ENCODE data around the gene DTNB.

Gene DTNB

DNA sequence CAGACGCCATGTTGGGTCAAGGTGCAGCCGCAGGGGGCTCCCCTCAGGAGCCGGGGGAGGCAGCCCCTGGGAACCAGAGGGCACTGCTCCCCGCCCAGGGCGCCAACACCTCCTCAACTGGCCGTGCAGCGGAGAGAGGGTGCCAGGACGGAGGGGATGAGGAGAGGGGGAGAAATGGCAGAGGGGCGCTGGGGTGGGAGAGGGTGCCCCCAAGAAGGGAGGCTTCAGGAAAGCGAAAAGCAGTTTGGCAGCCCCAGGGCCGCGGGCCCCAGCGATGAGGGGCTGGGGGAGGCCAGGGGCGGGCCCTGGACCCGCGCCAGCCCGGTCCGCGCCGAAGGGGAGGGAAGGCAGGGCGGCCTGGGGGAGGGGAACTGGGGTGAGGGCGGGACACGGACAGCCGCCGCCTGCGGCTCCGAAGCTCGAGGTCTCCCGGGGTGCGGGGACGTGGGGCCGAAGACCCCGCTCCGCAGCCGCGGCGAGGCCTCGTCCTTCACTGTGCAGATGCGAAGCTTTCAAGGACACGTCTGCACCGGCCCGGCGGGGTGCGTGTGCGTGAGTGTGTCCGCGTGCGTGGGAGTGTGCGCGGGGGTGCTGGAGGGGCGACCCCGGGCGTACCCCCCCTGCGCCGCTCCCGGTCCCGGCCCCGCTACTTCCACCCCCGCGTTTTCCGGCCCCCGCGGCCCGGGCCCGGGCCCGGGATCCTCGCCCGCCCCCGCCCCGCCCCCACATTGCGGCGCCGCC is 333.0 kb downstream of the DTNB start:
- Histone ChIP-seq H3K9me3 (no peaks in the 10 kb centered on the region), H3K27ac (peak overlapping the region; percentile 89), H3K9ac (peak overlapping the region; percentile 89), H3K4me3 (peak overlapping the region; percentile 94), H3K4me1 (peaks cover 60% of the 10 kb centered on the region), H3K27me3 (no peaks in the 10 kb centered on the region), H3K4me2 (peak overlapping the region; percentile 91), H4K20me1 (peaks cover 49% of the 10 kb centered on the region), H3K36me3 (0 out of 2 replicates have a peak, but pooled peaks cover 9% of the 10 kb centered on the region)
- TF ChIP-seq Cebpa-rat (IDR thresholded peaks at IDR 0.05): no peak

- H3K4me1 ChIP-seq: peaks cover 65% of the 10 kb centered on the region
- H3K9ac ChIP-seq: no peak overlapping the region
- H3K4me3 ChIP-seq: peak overlapping the region; percentile 94; the same call in 1 of the 2 replicates
Measured at GRCh38 chr2:25339791-25340180, 333.6 kb downstream of the DTNB start.

DNA sequence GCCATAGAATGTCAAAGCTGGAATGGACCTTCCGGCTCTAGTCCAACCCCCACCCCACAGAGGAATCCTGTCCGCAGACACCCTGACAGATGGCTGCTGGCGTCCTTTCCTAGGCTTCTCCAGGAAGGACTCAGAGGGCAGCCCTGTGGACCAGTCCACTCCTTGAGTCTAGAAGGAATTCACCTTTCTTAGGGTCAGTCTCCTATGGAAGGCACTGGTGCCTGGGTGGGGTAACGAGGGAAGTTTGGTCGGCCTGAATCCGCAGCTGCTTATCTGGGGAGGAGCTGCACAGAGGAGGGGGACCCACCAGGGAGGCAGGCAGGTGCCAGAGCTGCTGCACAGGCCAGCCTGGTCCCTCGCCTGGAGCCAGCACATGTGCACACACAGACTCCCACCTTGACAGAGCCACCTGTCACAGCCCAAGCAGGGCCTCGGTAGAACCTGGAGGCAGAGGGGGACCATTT is 334.1 kb downstream of the DTNB start:
- Histone ChIP-seq H3K9ac (no peak overlapping the region), H4K20me1 (peaks cover 61% of the 10 kb centered on the region), H3K4me3 (no peak overlapping the region), H3K27me3 (no peaks in the 10 kb centered on the region), H3K36me3 (0 out of 2 replicates have a peak, but pooled peaks cover 9% of the 10 kb centered on the region), H3K4me1 (peaks cover 71% of the 10 kb centered on the region), H3K27ac (no peak overlapping the region), H3K4me2 (peak overlapping the region; percentile 91), H3K9me3 (no peaks in the 10 kb centered on the region)
- TF ChIP-seq Cebpa-rat (IDR thresholded peaks at IDR 0.05): no peak

More at GRCh38 chr2:25339791-25340180, 333.6 kb downstream of the DTNB start:
- Histone ChIP-seq H3K36me3 (0 out of 2 replicates have a peak, but pooled peaks cover 9% of the 10 kb centered on the region), H3K27me3 (no peaks in the 10 kb centered on the region), H3K9me3 (no peaks in the 10 kb centered on the region), H4K20me1 (peaks cover 55% of the 10 kb centered on the region), H3K4me2 (peak overlapping the region; percentile 91), H3K27ac (peak overlapping the region; percentile 51; the same call in 1 of the 2 replicates)
- no peak for TF ChIP-seq Cebpa-rat (IDR thresholded peaks at IDR 0.05)

DNA sequence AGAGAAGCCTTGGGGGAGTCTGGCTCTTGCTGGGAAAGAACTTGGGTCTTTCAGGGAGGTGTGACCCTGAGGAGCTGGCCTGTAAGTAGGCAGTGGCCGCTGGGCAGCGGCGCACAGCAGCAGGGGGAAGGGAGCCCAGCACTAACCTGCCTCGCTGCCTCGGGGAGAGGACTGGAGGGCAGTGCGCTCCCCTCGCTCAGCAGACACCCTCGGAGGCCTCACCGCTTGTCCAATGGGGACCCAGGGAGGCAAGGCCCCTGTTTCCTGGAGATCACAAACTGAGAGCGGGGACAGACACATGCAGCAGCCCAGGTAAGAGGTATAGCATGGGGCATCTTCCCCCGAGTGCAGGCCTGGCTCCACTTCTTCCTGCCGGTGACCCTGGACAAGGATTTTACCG is 335.0 kb downstream of the DTNB start:
- no peak for TF ChIP-seq Cebpa-rat (IDR thresholded peaks at IDR 0.05)
- Histone ChIP-seq H3K36me3 (0 out of 2 replicates have a peak, but pooled peaks cover 9% of the 10 kb centered on the region), H3K4me1 (peaks cover 79% of the 10 kb centered on the region), H3K9ac (peak overlapping the region; percentile 34; the same call in 1 of the 2 replicates), H4K20me1 (peaks cover 69% of the 10 kb centered on the region), H3K27ac (no peak overlapping the region), H3K27me3 (no peaks in the 10 kb centered on the region), H3K4me3 (no peak overlapping the region), H3K4me2 (peak overlapping the region; percentile 91), H3K9me3 (no peaks in the 10 kb centered on the region)

- Histone ChIP-seq H3K27ac (no peak overlapping the region), H3K4me2 (peak overlapping the region; percentile 91), H3K4me1 (peaks cover 81% of the 10 kb centered on the region), H3K36me3 (0 out of 2 replicates have a peak, but pooled peaks cover 10% of the 10 kb centered on the region), H3K27me3 (no peaks in the 10 kb centered on the region), H3K4me3 (no peak overlapping the region), H4K20me1 (peaks cover 74% of the 10 kb centered on the region), H3K9me3 (no peaks in the 10 kb centered on the region), H3K9ac (no peak overlapping the region)
- TF ChIP-seq Cebpa-rat (IDR thresholded peaks at IDR 0.05): no peak
Measured at GRCh38 chr2:25337891-25338290, 335.5 kb downstream of the DTNB start.

DNA sequence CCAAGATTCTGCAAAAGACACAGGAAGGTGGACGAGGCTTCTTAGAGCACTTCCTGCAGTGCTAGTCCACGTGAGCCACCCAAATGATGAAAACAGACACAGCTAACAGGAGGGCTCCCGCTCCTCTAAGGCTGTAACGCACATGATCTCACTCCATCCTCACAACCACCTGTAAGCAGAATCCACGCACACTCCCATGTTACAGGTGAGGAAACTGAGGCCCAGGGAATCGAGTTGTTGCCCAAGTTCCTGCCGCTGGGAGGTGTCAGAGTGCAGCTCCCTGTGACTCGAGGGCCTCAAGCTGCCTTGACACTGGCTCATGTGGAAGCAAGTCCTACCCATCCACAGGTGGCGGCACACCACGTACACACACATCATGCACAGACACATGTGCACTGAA is 336.1 kb downstream of the DTNB start:
- no peak overlapping the region for H3K9ac ChIP-seq
- H3K4me2 ChIP-seq: peak overlapping the region; percentile 91
- no peak overlapping the region for H3K27ac ChIP-seq
- no peak for TF ChIP-seq Cebpa-rat (IDR thresholded peaks at IDR 0.05)
- 0 out of 2 replicates have a peak, but pooled peaks cover 16% of the 10 kb centered on the region for H3K36me3 ChIP-seq
- H3K4me1 ChIP-seq: peaks cover 80% of the 10 kb centered on the region
- H3K4me3 ChIP-seq: no peak overlapping the region
- peaks cover 80% of the 10 kb centered on the region for H4K20me1 ChIP-seq
- H3K27me3 ChIP-seq: no peaks in the 10 kb centered on the region
- H3K9me3 ChIP-seq: no peaks in the 10 kb centered on the region

DNA sequence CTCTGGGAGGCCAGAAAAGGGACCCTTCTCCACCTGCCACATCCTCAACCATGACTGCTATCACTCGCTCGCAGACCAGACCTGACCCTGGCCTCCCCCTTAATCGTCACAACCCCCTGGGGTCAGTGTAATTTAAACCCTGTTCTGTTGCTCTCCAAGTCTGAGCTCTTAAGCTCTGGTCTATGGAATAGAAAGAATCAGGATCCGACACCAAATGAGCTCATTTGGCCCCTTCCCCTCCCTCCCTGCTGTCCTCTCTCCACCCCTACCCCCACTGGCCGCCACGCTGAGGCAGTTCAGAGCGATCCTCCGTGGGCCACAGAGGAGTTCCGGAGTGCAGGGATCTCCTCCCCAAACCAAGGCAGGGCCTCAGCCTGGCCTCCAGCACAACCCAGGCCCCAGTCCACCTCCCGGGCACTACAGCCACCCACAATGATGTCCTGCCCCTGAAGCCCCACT is 337.0 kb downstream of the DTNB start:
- no peak overlapping the region for H3K4me3 ChIP-seq
- H3K36me3 ChIP-seq: 0 out of 2 replicates have a peak, but pooled peaks cover 17% of the 10 kb centered on the region
- H3K27ac ChIP-seq: peak overlapping the region; percentile 26; the same call in 1 of the 2 replicates
- no peak overlapping the region for H3K9ac ChIP-seq
- TF ChIP-seq Cebpa-rat (IDR thresholded peaks at IDR 0.05): no peak
- H3K27me3 ChIP-seq: no peaks in the 10 kb centered on the region
- H4K20me1 ChIP-seq: peaks cover 89% of the 10 kb centered on the region
- no peaks in the 10 kb centered on the region for H3K9me3 ChIP-seq
- H3K4me2 ChIP-seq: peak overlapping the region; percentile 26; the same call in 1 of the 2 replicates
- peaks cover 85% of the 10 kb centered on the region for H3K4me1 ChIP-seq

GRCh38 chr2:25335971-25336370 is 337.4 kb downstream of the DTNB start:
- H3K36me3 ChIP-seq: 0 out of 2 replicates have a peak, but pooled peaks cover 21% of the 10 kb centered on the region
- H3K4me2 ChIP-seq: peak overlapping the region; percentile 26
- H4K20me1 ChIP-seq: peaks cover 93% of the 10 kb centered on the region
- no peaks in the 10 kb centered on the region for H3K9me3 ChIP-seq
- H3K9ac ChIP-seq: no peak overlapping the region
- no peak for TF ChIP-seq Cebpa-rat (IDR thresholded peaks at IDR 0.05)
- H3K4me1 ChIP-seq: peaks cover 85% of the 10 kb centered on the region
- H3K4me3 ChIP-seq: no peak overlapping the region
- peak overlapping the region; percentile 26; the same call in 1 of the 2 replicates for H3K27ac ChIP-seq
- no peaks in the 10 kb centered on the region for H3K27me3 ChIP-seq

DNA sequence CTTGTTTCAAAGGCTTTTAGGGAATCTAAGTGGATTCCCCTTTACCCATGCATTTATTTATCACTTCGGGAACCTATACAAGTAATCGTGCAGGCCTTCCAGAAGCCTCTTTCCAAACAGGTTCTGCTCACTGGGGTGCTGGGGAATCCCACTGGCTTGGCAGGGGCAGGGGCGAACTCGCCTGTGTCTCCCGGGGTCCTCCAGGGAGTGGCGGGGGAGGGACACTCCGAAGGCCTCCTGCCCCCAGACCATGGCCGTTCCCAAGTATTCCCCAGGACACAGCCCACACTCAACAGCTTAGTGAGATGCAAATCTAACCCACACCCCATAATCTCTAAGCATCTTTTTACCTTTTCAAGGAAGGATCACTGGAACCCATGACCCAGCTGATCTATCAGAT is 338.2 kb downstream of the DTNB start:
- Histone ChIP-seq H4K20me1 (peaks cover 100% of the 10 kb centered on the region), H3K27ac (no peak overlapping the region)
- no peak for TF ChIP-seq Cebpa-rat (IDR thresholded peaks at IDR 0.05)

DNA sequence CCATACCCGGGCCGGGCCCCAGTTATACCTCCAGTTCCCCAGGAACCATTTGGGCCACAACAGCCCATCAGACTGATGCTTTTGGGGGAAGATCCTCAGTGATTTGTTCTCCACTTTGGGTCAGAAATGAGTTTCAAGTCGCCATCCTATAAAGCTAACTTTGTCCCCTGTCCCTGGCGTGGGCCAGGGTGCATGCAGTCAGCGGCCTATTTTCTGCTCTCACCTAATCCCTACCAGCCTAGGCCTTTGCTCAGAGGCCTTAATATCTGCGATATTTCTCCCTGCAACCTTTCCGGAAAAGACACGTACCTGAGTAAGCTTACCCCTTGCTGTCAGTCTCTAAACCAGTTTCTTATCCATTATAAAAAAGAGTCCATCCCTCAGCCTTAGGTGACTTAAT is 338.9 kb downstream of the DTNB start:
- Histone ChIP-seq H3K4me3 (no peak overlapping the region), H3K9me3 (no peaks in the 10 kb centered on the region), H3K9ac (no peak overlapping the region), H4K20me1 (peaks cover 100% of the 10 kb centered on the region), H3K27me3 (no peaks in the 10 kb centered on the region), H3K36me3 (0 out of 2 replicates have a peak, but pooled peaks cover 24% of the 10 kb centered on the region), H3K27ac (peak overlapping the region; percentile 18; the same call in 1 of the 2 replicates), H3K4me2 (peak overlapping the region; percentile 65), H3K4me1 (peaks cover 74% of the 10 kb centered on the region)
- TF ChIP-seq Cebpa-rat (IDR thresholded peaks at IDR 0.05): no peak

More for the DNA sequence above, 338.2 kb downstream of the DTNB start:
- Histone ChIP-seq H3K4me1 (peaks cover 82% of the 10 kb centered on the region), H3K9me3 (no peaks in the 10 kb centered on the region), H3K9ac (no peak overlapping the region), H3K4me2 (0 out of 2 replicates have a peak overlapping the region, but pooled peaks have one; percentile 4), H3K27me3 (no peaks in the 10 kb centered on the region), H3K4me3 (no peak overlapping the region), H3K36me3 (0 out of 2 replicates have a peak, but pooled peaks cover 24% of the 10 kb centered on the region)

Measured in BLaER1 (cell line).